Measurements from ENCODE around the gene GNAS.

Gene GNAS

GRCh38 chr20:58956078-58956477 lies 103.6 kb downstream of the GNAS start:
- Mint-ChIP-seq H3K4me3 (no peak overlapping the region), H3K27me3 (no peaks in the 10 kb centered on the region), H3K9me3 (ENCODE audit: low read depth) (no peaks in the 10 kb centered on the region), H3K27ac (no peak overlapping the region), H3K36me3 (no peaks in the 10 kb centered on the region), H3K4me1 (ENCODE audit: low read depth) (no peaks in the 10 kb centered on the region)

DNA sequence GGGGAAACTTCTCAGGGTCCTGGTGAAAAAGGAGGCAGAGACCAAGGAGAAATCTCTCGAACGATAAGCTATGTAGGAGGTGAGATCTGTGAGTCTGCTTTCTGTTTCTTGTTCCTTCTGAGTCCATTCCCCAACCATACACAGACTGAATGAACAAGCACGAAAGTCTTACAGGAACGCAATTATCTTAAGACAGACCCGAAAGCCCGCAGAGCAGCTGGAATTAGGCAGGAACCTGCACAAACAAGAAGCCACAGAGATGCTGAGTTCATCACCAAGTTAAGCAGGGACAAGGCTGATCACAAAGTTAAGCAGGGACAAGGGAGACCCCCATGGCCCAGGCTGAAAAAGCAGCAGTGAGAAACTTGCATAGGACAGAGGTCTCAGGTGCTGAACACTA lies 107.1 kb downstream of the GNAS start:
- H3K9me3 Mint-ChIP-seq (ENCODE audit: low read depth), result no peaks in the 10 kb centered on the region
- no peaks in the 10 kb centered on the region for H3K36me3 Mint-ChIP-seq
- no peak overlapping the region for H3K27ac Mint-ChIP-seq
- H3K4me1 Mint-ChIP-seq (ENCODE audit: low read depth), result no peaks in the 10 kb centered on the region
- H3K27me3 Mint-ChIP-seq, result no peaks in the 10 kb centered on the region
- H3K4me3 Mint-ChIP-seq, result no peak overlapping the region
